Fibroblast of peridontal ligament (primary cell): Measurements from ENCODE around the gene KLKB1.

ENCODE experiments used
- DNase-seq: peaks from one replicate; pipeline ENCODE4 v3.0.0-alpha.2; 2010; ENCODE audit errors: extremely low read depth

The KLKB1 gene

DNA sequence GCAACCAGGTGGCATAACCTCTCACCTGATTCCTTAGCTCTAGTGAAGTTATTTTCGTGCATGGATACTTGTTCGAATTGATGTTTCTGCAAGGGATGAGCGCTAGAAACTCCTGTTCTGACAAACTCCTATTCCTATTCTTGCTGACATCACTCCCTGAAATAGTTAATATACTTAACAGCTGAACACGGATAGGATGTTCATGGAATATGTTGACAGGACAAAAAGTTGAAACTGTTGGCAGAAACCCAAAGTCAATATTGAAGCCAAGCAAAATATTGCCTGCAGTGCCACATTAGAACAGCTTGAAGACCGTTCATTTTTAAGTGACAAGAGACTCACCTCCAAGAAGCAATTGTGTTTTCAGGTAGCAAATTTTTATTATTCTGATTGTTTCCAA lies at the start of gene KLKB1:
KLKB1 (plus strand) TSS at position 287 of the 400 bp plus-strand sequence. CDS start 689 bp downstream, outside the sequence.
- peak; percentile 25 for DNase-seq

DNA sequence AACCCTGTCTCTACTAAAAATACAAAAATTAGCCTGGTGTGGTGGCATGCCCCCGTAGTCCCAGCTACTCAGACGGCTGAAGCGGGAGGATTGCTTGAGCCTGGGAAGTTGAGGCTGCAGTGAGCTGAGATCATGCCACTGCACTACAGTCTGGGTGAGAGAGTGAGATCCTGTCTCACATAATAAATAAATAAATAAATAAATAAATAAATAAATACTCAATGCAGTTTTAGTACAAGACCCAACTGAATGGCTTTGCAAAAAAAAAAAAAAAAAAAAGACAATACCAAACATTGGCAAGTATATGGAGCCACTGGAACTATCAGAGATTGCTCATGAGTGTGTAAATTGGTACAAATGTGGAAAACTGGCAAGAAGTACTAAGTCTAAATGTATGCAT lies 39.2 kb upstream of the KLKB1 start:
- no peak for DNase-seq

DNA sequence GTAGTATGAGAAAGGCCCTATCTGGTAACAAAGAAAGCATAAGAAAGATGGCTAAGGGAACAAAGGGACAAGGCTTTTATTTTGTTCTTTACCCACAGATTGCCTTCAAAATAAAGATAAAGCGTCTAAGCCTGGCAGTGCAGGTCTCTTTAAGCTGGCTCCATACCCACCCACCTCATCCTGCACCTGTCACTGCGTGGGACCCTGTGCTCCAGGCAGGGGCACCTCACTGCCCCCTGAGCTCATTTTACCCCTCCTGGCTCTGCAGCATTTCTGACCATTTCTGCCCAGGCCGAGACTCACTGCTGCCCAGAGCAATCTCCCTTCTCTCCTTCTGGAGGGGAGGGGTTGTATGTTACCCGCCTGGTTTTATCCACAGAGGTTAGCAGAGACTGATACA lies 37.7 kb upstream of the KLKB1 start:
- DNase-seq, result no peak

DNA sequence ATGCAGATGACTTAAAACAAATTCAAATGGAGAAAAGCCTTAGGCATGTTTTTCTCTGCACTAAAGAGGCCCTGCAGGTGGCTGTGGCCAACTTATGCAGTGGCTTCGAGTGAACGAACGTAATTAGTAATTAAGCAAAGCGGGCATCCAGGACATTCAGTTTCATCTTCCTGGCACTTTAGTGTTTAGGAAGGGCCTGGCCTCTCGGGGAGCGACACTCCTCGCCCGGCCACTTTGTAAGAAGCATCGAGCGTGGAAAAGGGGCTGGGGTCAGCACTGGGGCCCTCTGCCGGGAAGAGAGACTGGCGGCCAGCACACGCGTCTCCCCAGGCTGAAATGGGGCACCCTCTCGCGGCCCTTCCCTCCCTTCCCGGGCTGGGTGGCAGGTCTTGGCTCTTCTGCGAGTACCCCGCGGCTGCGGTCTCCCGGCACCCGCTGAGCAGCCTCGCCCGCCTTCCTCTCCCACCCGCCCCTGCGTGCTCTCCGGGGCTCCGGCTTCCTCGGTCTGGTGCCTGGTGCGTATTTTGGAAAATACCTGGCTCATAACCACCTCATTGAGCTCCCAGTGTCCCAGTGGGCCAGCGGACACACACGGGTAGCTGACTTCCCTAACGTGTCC lies 36.6 kb upstream of the KLKB1 start:
- DNase-seq, result peak; percentile 35

DNA sequence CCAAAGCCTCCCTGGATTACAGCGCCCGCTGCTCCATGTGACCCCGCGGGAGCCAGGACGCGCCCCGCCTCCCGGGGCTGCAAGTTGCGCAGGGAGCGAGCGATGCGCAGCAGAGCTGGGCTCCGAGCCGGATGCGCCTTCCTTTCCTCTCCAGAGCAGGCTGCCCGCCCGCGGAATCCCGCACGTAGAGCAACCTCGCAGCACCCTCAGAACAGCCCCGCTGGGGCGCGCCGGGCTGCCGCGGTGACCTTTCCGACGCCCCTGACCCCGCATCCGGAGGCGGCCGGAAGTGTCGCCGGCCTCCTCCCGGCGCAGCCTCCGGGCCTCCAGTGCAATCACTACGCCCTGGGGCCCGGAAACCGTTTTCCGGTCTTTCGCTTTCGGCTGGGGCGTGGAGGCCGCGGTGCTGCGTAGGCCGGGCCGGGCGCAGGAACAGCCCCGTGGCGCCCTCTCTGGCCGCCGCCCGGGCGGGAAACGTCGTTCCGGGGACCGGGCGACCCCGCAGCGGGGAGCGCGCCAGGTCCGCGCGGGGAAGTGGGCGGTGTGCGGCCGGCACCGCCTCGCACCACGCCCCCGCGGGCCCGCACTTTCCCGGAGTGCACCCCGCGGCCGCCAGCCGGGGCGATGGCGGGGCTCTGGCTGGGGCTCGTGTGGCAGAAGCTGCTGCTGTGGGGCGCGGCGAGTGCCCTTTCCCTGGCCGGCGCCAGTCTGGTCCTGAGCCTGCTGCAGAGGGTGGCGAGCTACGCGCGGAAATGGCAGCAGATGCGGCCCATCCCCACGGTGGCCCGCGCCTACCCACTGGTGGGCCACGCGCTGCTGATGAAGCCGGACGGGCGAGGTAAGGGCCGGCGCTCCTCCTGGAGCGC lies 35.9 kb upstream of the KLKB1 start, which contains the start of gene CYP4V2:
CYP4V2 (plus strand) TSS at position 368 of the 866 bp plus-strand sequence; CDS start at position 625, 257 bp downstream.
- DNase-seq, result peak; percentile 71

DNA sequence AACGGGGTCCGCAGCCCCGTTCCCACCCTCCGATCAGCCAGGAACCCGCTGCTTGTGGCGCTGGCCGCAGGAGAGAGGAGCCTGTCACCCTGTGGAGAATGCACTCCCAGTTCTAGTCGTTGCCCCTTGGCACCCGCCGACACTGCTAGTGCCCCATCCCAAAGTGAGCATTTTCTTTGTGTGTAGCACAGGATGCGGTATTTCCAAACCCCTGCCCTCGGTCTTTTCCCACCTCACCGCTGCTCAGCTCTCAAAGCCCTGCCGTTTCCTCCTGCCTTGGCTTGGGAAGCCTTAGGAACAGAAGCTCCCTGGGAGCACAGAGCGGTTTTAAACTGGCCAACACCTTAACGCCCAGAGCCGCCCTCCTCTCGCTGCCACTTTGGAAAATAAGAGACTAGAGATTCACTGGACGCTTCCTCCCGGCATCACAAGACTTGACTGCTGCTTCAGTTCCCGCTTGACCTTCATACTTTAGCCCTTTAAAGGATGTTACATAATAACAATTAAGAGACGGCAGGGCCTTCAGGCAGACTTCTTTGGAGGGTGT lies 35.2 kb upstream of the KLKB1 start:
- DNase-seq, result peak; percentile 53

DNA sequence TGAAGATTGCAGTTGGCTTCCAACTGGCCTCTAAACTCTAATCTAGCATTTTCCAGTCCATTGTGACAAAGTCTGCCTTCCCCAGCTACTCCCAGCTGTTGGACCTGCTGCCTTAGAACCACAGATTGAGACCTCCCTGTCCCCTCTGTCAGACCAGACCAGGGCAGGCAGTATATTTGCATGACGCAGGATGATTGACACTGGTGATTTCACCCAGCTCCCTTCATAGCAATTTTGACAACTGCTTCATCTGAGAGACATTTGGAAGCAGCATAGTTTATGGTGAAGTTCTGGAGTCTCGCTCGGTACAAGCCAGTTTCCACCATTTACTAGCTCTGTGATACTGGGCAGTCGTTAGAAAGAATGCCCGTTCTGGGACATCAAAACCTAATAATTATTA lies 33.5 kb upstream of the KLKB1 start:
- no peak for DNase-seq

- DNase-seq, result no peak
These were observed 31.2 kb upstream of the KLKB1 start for GRCh38 chr4:186196063-186196462.

DNA sequence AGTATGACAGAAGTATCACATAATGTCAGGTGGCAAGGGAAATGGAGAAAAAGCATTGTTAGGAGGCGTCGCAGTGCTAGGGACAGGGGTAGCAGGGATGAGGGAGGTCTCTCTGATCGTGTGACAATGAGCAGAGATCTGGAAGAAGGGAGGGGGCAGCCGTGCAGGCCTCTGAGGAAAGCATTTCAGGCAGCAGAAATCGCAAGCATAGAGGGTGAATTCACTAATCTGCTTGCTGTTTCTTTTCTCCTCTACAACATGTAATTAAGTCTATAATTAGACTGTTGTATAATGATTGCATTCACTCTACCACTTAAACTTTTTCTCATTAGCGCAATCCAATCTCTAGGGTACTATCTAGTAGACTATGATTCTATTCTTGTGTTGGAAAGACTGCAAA lies 26.8 kb upstream of the KLKB1 start:
- DNase-seq, result no peak

- DNase-seq, result no peak
These were observed 26.3 kb upstream of the KLKB1 start for GRCh38 chr4:186201010-186201409.

DNA sequence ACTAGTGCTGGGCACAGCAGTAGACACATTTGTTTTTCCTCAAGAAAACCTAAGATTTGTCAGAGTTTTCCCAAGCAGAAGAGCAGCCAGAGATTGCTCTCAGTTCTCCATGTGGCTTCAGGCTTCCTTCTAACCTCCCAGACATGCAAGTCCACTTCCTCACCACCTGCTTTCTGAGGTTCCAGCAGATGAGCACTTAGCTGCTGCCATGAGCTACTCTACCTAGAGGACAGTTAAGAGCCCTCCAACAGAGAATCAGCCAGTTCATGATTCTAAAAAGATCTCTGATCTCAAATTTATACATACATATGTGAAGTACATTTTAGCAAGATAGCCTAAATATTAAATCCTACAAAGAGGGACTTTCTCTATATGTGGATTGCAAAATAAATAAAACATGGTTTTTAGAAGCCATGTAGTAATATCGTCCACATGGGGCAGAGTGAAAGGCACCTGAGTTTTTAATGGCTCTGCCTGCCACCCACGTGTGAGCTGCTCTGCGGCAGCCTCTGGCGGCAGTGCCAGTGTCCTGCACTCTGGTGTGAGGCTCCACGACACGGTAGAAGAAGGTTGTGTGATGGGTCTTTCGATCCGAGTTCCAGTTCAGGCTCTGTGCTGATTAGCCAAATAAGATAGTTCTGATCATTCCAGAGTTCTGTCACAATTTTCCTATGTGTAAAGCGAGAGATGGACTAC lies 25.6 kb upstream of the KLKB1 start:
- DNase-seq, result peak; percentile 22

- no peak for DNase-seq
These were observed 24.7 kb upstream of the KLKB1 start for GRCh38 chr4:186202490-186203140.

GRCh38 chr4:186203406-186203805 lies 23.9 kb upstream of the KLKB1 start:
- peak; percentile 7 for DNase-seq

DNA sequence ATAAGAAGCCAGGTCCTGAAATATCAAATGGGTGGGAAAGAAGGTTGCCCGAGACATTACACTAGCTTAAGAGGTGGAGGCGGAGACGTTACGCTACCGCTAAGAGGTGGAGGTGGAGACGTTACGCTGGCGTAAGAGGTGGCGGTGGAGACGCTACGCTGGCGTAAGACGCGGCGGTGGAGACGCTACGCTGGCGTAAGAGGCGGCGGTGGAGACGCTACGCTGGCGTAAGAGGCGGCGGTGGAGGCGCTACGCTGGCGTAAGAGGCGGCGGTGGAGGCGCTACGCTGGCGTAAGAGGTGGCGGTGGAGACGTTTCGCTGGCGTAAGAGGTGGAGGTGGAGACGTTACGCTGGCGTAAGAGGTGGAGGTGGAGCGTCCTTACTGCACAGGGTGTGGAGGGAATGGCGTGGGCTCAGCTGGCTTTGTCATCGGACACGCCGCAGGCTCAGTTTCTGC lies 23.2 kb upstream of the KLKB1 start:
- DNase-seq, result peak; percentile 62

DNA sequence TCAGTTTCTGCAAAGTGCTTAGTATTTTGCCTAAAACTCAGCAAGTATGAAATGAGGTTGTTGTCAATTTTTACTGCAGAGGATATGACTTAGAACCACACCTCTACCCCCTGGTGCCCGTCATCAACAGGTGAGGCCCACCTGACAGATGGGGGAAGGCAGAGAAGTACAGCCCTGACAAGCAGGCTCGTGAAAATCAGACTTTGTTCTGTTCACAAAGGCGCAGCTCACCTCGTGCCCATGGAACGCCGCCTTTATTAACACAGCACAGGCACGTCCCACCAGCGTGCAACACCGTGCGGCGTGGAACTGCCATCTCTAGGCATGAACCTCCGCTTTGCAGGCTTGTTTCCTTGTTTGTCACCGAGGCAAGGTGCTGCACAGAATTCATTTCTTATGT lies 22.6 kb upstream of the KLKB1 start:
- DNase-seq, result no peak

- DNase-seq, result no peak
These were observed 22.2 kb upstream of the KLKB1 start for GRCh38 chr4:186205156-186205555.

DNA sequence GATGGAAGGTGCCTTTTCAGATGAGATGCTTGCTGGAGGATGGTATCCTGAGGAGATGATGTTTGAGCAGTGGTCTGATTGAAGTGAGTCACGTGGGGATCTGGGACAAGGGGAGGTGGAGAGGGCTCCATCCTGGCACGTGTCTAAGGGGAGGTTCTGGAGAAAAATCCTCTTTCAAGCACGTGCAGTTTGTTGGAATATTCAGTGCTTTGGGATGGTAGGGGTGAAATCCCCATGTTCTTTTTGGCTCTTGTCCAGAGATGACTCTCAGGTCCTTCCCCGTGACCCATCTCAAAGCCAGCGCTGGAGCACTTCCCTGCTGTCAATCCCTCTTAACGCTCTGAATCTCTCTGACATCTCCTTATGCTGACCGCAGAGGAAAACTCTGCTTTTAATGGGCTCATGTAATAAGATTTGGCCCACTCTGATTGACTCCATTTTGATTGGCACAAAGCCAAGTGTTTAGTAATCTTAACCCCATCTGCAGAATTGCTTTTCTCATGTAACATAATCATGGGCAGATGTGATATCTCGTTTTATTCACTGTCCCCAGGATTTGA lies 10.8 kb upstream of the KLKB1 start:
- no peak for DNase-seq

- no peak for DNase-seq
These were observed 9.5 kb upstream of the KLKB1 start for GRCh38 chr4:186217733-186218293.

DNA sequence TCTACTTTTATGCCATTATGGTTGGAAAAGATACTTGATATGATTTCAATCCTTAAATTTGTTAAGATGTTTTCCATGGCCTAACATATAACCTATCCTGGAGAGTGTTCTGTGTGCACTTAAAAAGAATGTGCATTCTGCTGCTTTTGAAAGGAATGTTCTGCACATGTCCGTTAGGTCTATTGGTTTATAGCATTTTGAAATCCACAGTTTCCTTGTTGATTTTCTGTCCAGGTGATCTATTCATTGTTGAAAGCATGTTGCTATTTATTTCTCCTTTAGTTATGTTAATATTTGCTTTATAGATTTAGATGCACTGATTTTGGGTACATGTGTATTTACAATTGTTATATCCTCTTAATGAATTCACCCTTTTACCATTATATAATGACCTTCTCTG lies 5.7 kb upstream of the KLKB1 start:
- no peak for DNase-seq

- no peak for DNase-seq
These were observed 1.5 kb upstream of the KLKB1 start for GRCh38 chr4:186225848-186226247.
